ENCODE measurements around the gene ROBO1.

The ROBO1 gene

GRCh38 chr3:79066481-79066880 is 701.3 kb downstream of the ROBO1 start:
- no peak for DNase-seq

GRCh38 chr3:79063624-79064023 is 704.2 kb downstream of the ROBO1 start:
- no peak for DNase-seq
- Mint-ChIP-seq H3K36me3 (ENCODE audit: low read depth) (no peaks in the 10 kb centered on the region), H3K4me1 (no peaks in the 10 kb centered on the region)

More at GRCh38 chr3:79066481-79066880, 701.3 kb downstream of the ROBO1 start:
- no peak for ATAC-seq
- Mint-ChIP-seq H3K36me3 (ENCODE audit: low read depth) (no peaks in the 10 kb centered on the region), H3K27ac (no peak overlapping the region), H3K4me3 (no peak overlapping the region), H3K9me3 (no peaks in the 10 kb centered on the region), H3K4me1 (no peaks in the 10 kb centered on the region), H3K27me3 (no peaks in the 10 kb centered on the region)

GRCh38 chr3:79057756-79058155 is 710.0 kb downstream of the ROBO1 start:
- no peaks in the 10 kb centered on the region for H3K36me3 Mint-ChIP-seq (ENCODE audit: low read depth)
- no peak for ATAC-seq
- no peaks in the 10 kb centered on the region for H3K4me1 Mint-ChIP-seq
- no peak for DNase-seq
- H3K27me3 Mint-ChIP-seq, result no peaks in the 10 kb centered on the region
- peaks cover 16% of the 10 kb centered on the region for H3K9me3 Mint-ChIP-seq
- no peak overlapping the region for H3K27ac Mint-ChIP-seq
- no peak overlapping the region for H3K4me3 Mint-ChIP-seq

More at GRCh38 chr3:79063624-79064023, 704.2 kb downstream of the ROBO1 start:
- no peak overlapping the region for H3K27ac Mint-ChIP-seq
- ATAC-seq, result no peak
- H3K4me3 Mint-ChIP-seq, result no peak overlapping the region
- no peaks in the 10 kb centered on the region for H3K27me3 Mint-ChIP-seq
- no peaks in the 10 kb centered on the region for H3K9me3 Mint-ChIP-seq

GRCh38 chr3:79056498-79056897 is 711.3 kb downstream of the ROBO1 start:
- ATAC-seq (no peak), DNase-seq (no peak)
- peaks cover 28% of the 10 kb centered on the region for H3K9me3 Mint-ChIP-seq
- no peaks in the 10 kb centered on the region for H3K36me3 Mint-ChIP-seq (ENCODE audit: low read depth)
- no peaks in the 10 kb centered on the region for H3K27me3 Mint-ChIP-seq
- no peak overlapping the region for H3K27ac Mint-ChIP-seq
- no peaks in the 10 kb centered on the region for H3K4me1 Mint-ChIP-seq
- no peak overlapping the region for H3K4me3 Mint-ChIP-seq

- no peak overlapping the region for H3K4me3 Mint-ChIP-seq
- no peak for ATAC-seq
- H3K9me3 Mint-ChIP-seq, result peaks cover 49% of the 10 kb centered on the region
- no peaks in the 10 kb centered on the region for H3K27me3 Mint-ChIP-seq
- no peak for DNase-seq
- H3K27ac Mint-ChIP-seq, result no peak overlapping the region
- no peaks in the 10 kb centered on the region for H3K4me1 Mint-ChIP-seq
- no peaks in the 10 kb centered on the region for H3K36me3 Mint-ChIP-seq (ENCODE audit: low read depth)
Observed at GRCh38 chr3:79052054-79052681, 715.6 kb downstream of the ROBO1 start.

- Mint-ChIP-seq H3K9me3 (peaks cover 32% of the 10 kb centered on the region), H3K4me1 (no peaks in the 10 kb centered on the region), H3K27ac (no peak overlapping the region), H3K36me3 (ENCODE audit: low read depth) (no peaks in the 10 kb centered on the region), H3K4me3 (no peak overlapping the region), H3K27me3 (no peaks in the 10 kb centered on the region)
- no peak for DNase-seq
- ATAC-seq, result no peak
Observed at GRCh38 chr3:79047581-79047980, 720.2 kb downstream of the ROBO1 start.

GRCh38 chr3:79041621-79042020 is 726.2 kb downstream of the ROBO1 start:
- H3K4me3 Mint-ChIP-seq, result no peak overlapping the region
- no peak overlapping the region for H3K27ac Mint-ChIP-seq
- no peaks in the 10 kb centered on the region for H3K36me3 Mint-ChIP-seq (ENCODE audit: low read depth)
- ATAC-seq (no peak), DNase-seq (no peak)
- no peaks in the 10 kb centered on the region for H3K27me3 Mint-ChIP-seq
- H3K9me3 Mint-ChIP-seq, result no peaks in the 10 kb centered on the region
- no peaks in the 10 kb centered on the region for H3K4me1 Mint-ChIP-seq

GRCh38 chr3:79040701-79041100 is 727.1 kb downstream of the ROBO1 start:
- Mint-ChIP-seq H3K27me3 (no peaks in the 10 kb centered on the region), H3K9me3 (no peaks in the 10 kb centered on the region), H3K36me3 (ENCODE audit: low read depth) (no peaks in the 10 kb centered on the region), H3K27ac (no peak overlapping the region), H3K4me1 (no peaks in the 10 kb centered on the region), H3K4me3 (no peak overlapping the region)
- no peak for DNase-seq
- no peak for ATAC-seq

- no peak for DNase-seq
- Mint-ChIP-seq H3K9me3 (no peaks in the 10 kb centered on the region), H3K4me1 (no peaks in the 10 kb centered on the region), H3K27me3 (no peaks in the 10 kb centered on the region), H3K36me3 (ENCODE audit: low read depth) (no peaks in the 10 kb centered on the region), H3K27ac (no peak overlapping the region), H3K4me3 (no peak overlapping the region)
- ATAC-seq, result no peak
Observed at GRCh38 chr3:79040091-79040490, 727.7 kb downstream of the ROBO1 start.

- H3K27me3 Mint-ChIP-seq, result no peaks in the 10 kb centered on the region
- no peak overlapping the region for H3K27ac Mint-ChIP-seq
- DNase-seq (no peak), ATAC-seq (no peak)
- no peaks in the 10 kb centered on the region for H3K36me3 Mint-ChIP-seq (ENCODE audit: low read depth)
- H3K4me3 Mint-ChIP-seq, result no peak overlapping the region
- H3K4me1 Mint-ChIP-seq, result no peaks in the 10 kb centered on the region
- no peaks in the 10 kb centered on the region for H3K9me3 Mint-ChIP-seq
Observed at GRCh38 chr3:79039192-79039591, 728.6 kb downstream of the ROBO1 start.

GRCh38 chr3:79038636-79039035 is 729.2 kb downstream of the ROBO1 start:
- Mint-ChIP-seq H3K4me3 (no peak overlapping the region), H3K27me3 (no peaks in the 10 kb centered on the region), H3K27ac (no peak overlapping the region), H3K36me3 (ENCODE audit: low read depth) (no peaks in the 10 kb centered on the region), H3K4me1 (no peaks in the 10 kb centered on the region), H3K9me3 (no peaks in the 10 kb centered on the region)
- no peak for DNase-seq
- ATAC-seq, result no peak

GRCh38 chr3:79038057-79038456 is 729.7 kb downstream of the ROBO1 start:
- Mint-ChIP-seq H3K27ac (no peak overlapping the region), H3K9me3 (no peaks in the 10 kb centered on the region), H3K4me1 (no peaks in the 10 kb centered on the region), H3K4me3 (no peak overlapping the region), H3K27me3 (no peaks in the 10 kb centered on the region), H3K36me3 (ENCODE audit: low read depth) (no peaks in the 10 kb centered on the region)
- no peak for DNase-seq
- ATAC-seq, result no peak

GRCh38 chr3:79032686-79033318 is 735.0 kb downstream of the ROBO1 start:
- Mint-ChIP-seq H3K9me3 (no peaks in the 10 kb centered on the region), H3K36me3 (ENCODE audit: low read depth) (no peaks in the 10 kb centered on the region), H3K4me1 (no peaks in the 10 kb centered on the region), H3K27me3 (no peaks in the 10 kb centered on the region), H3K4me3 (no peak overlapping the region), H3K27ac (no peak overlapping the region)
- no peak for DNase-seq
- ATAC-seq, result no peak

- Mint-ChIP-seq H3K27me3 (no peaks in the 10 kb centered on the region), H3K36me3 (ENCODE audit: low read depth) (no peaks in the 10 kb centered on the region), H3K9me3 (no peaks in the 10 kb centered on the region), H3K4me1 (no peaks in the 10 kb centered on the region), H3K27ac (no peak overlapping the region), H3K4me3 (no peak overlapping the region)
- ATAC-seq, result no peak
- no peak for DNase-seq
Observed at GRCh38 chr3:79030157-79030556, 737.6 kb downstream of the ROBO1 start.

- Mint-ChIP-seq H3K27ac (no peak overlapping the region), H3K4me3 (no peak overlapping the region), H3K9me3 (no peaks in the 10 kb centered on the region)
Observed at GRCh38 chr3:79028916-79029315, 738.9 kb downstream of the ROBO1 start.

More at GRCh38 chr3:79028916-79029315, 738.9 kb downstream of the ROBO1 start:
- no peaks in the 10 kb centered on the region for H3K4me1 Mint-ChIP-seq
- H3K36me3 Mint-ChIP-seq (ENCODE audit: low read depth), result no peaks in the 10 kb centered on the region
- no peak for DNase-seq
- ATAC-seq, result no peak
- H3K27me3 Mint-ChIP-seq, result no peaks in the 10 kb centered on the region
